SJSA1 (cell line): Measurements from ENCODE around the gene EXOC1L. TPM values are rescaled to one million over a fixed set of nuclear protein-coding genes. Genes with fewer than 3 reads are reported as not detected.

ENCODE experiments used
- DNase-seq, 2 experiments: peaks; one replicate each; pipeline ENCODE4 v3.0.0-alpha.2; 2015 to 2020; ENCODE audit warnings: low spot score in 2 of 2, low read depth in 1 of 2
- H3K27ac ChIP-seq: fragments of 250-450 bp; sonication (Bioruptor Pico); 2 replicates; pipeline ENCODE4 v1.5.1; 2020; ENCODE audit warnings: mild to moderate bottlenecking, moderate library complexity
- H3K27me3 ChIP-seq: fragments of 250-450 bp; sonication (Bioruptor Pico); replicated peaks from 2 replicates; pipeline ENCODE4 v1.5.1; 2020; ENCODE audit warnings: mild to moderate bottlenecking, moderate library complexity
- H3K36me3 ChIP-seq: fragments of 250-450 bp; sonication (Bioruptor Pico); 2 replicates; pipeline ENCODE4 v1.5.1; 2020; ENCODE audit warnings: mild to moderate bottlenecking
- H3K4me1 ChIP-seq: fragments of 250-450 bp; sonication (Bioruptor Pico); replicated peaks from 2 replicates; pipeline ENCODE4 v1.6.1; 2021; ENCODE audit warnings: mild to moderate bottlenecking
- H3K4me3 ChIP-seq: fragments of 250-450 bp; sonication (Bioruptor Pico); 2 replicates; pipeline ENCODE4 v1.5.1; 2020; ENCODE audit warnings: mild to moderate bottlenecking
- H3K9me3 ChIP-seq: fragments of 250-450 bp; sonication (Bioruptor Pico); replicated peaks from 2 replicates; pipeline ENCODE4 v1.5.1; 2020; ENCODE audit warnings: mild to moderate bottlenecking
- total RNA-seq: library from RNA; depleted of rRNA; stranded (reverse); fragments of >200 nt; shearing (Covaris generic); gene quantifications from 2 replicates; pipeline ENCODE4 v1.2.3, GENCODE V29; 2014

EXOC1L gene
- total RNA-seq, 1 experiment from 2014 or later, result not detected

GRCh38 chr4:55849724-55850123 is 30.1 kb downstream of the EXOC1L start:
- no peaks in the 10 kb centered on the region for H3K9me3 ChIP-seq
- no peak overlapping the region for H3K27ac ChIP-seq
- peaks cover 3% of the 10 kb centered on the region for H3K4me1 ChIP-seq
- no peaks in the 10 kb centered on the region for H3K36me3 ChIP-seq
- no peaks in the 10 kb centered on the region for H3K27me3 ChIP-seq
- no peak overlapping the region for H3K4me3 ChIP-seq
- DNase-seq, result no peak

DNA sequence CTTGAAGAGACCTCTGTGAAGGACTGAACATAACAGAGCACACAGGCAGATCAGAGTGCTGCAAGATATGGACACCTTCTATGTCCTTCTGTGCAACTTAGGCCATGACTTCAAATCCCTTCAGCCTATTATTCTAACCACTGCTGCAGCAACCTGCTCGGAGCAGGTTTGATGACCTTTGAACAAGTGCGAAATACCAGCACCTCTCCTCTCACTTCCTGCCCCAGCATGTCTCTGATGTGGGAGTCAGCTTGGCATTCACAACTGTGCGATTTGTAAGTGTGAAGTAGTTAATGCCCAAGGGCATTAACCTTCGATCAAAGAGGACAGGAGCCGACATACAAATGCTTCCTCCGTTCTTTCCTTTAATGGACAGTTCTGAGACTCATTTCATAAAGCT is 32.3 kb downstream of the EXOC1L start:
- Histone ChIP-seq H3K36me3 (no peaks in the 10 kb centered on the region), H3K4me3 (no peak overlapping the region), H3K9me3 (no peaks in the 10 kb centered on the region), H3K27me3 (no peaks in the 10 kb centered on the region), H3K4me1 (peaks cover 7% of the 10 kb centered on the region), H3K27ac (no peak overlapping the region)
- DNase-seq, result no peak

- Histone ChIP-seq H3K27me3 (no peaks in the 10 kb centered on the region), H3K9me3 (no peaks in the 10 kb centered on the region), H3K27ac (peak within 1 kb of the TSS; percentile 60), H3K4me1 (peaks cover 7% of the 10 kb centered on the region), H3K4me3 (peak within 1 kb of the TSS; percentile 73), H3K36me3 (0 out of 2 replicates have a peak, but pooled peaks cover 5% of the 10 kb centered on the region)
- DNase-seq, result peak; percentile 95 to 98
These were observed 34.0 kb downstream of the EXOC1L start, which contains the start of gene EXOC1 for GRCh38 chr4:55853484-55854046. Gene EXOC1, plus strand, starts transcription at chr4:55853648. Its CDS starts 4,676 bp downstream, at chr4:55858324.

DNA sequence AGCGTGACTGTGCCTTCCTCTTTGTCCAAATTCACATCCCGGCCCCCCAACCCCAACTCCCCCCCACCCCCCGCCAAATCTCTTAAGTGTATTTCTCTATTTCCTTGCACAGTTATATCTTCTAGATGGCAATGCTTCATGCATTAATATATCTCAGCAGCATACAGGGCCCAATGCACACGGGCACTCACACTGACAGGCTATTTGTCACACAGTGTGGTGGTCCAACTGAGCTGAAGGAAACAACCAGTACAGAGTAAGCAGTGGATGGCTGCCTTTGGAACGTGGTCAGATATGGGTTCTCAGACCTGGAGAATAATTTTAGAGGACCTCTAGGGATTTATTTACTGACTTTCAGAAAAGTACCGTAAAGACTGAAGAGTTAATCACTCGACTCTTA is 34.5 kb downstream of the EXOC1L start:
- Histone ChIP-seq H3K27ac (no peak overlapping the region), H3K4me1 (peaks cover 7% of the 10 kb centered on the region), H3K36me3 (0 out of 2 replicates have a peak, but pooled peaks cover 5% of the 10 kb centered on the region), H3K27me3 (no peaks in the 10 kb centered on the region), H3K4me3 (peak overlapping the region; percentile 73), H3K9me3 (no peaks in the 10 kb centered on the region)
- DNase-seq, result no peak

DNA sequence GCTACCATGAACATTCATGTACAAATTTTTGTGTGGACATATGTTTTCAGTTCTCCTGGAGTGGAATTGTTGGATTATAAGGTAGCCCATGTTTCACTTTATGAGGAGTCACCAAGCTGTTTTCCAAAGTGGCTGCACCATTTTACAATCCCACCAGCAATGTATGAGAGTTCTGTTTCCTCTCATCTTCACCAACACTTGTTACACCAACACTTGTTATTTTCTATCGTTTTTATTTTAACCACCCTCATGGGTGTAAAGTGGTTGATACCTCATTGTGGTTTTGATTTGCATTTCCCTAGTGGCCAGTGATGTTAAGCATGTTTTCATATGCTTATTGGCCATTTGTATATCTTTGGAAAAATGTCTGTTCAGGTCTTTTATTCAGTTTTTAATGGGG is 38.0 kb downstream of the EXOC1L start:
- H3K27me3 ChIP-seq, result no peaks in the 10 kb centered on the region
- H3K9me3 ChIP-seq, result no peaks in the 10 kb centered on the region
- no peak overlapping the region for H3K27ac ChIP-seq
- peaks cover 7% of the 10 kb centered on the region for H3K4me1 ChIP-seq
- DNase-seq, result no peak
- H3K36me3 ChIP-seq, result peaks cover 12% of the 10 kb centered on the region; the same call in 1 of the 2 replicates
- no peak overlapping the region for H3K4me3 ChIP-seq

- H3K27me3 ChIP-seq, result no peaks in the 10 kb centered on the region
- no peak for DNase-seq
- no peak overlapping the region for H3K4me3 ChIP-seq
- no peak overlapping the region for H3K27ac ChIP-seq
- H3K9me3 ChIP-seq, result no peaks in the 10 kb centered on the region
- peaks cover 12% of the 10 kb centered on the region; the same call in 1 of the 2 replicates for H3K36me3 ChIP-seq
- peaks cover 4% of the 10 kb centered on the region for H3K4me1 ChIP-seq
These were observed 40.1 kb downstream of the EXOC1L start for GRCh38 chr4:55859711-55860110.

DNA sequence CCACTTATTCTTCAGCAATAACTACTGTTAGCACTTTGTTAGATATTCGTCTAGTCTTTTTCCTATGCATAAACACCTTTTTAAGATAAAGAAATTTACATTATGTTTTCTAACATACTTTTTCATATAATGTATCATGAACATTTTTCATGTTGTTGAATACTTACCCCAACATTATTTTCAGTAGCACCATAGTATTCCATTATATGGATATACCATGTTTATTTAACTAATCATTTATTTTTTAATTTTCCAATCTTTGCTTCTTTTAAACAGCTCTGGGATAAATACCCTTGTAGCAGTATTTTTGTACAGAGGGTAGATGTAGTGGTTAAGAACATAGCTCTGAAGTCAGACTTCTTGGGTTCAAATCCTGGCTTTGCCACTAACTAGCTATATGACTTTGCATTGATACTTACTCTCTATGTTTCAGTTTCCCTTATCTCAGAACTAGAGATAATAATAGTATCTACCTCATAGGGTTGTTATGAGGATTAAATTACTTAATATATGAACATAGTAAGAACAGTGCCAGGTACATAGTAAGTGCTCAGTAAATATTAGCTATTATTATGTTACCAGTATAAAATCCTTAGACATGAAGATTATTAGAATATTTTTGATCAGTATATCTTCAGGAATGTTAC is 45.1 kb downstream of the EXOC1L start:
- H3K27ac ChIP-seq, result no peak overlapping the region
- H3K27me3 ChIP-seq, result no peaks in the 10 kb centered on the region
- H3K4me3 ChIP-seq, result no peak overlapping the region

GRCh38 chr4:55865228-55865806 is 45.7 kb downstream of the EXOC1L start:
- Histone ChIP-seq H3K4me1 (peaks cover 21% of the 10 kb centered on the region), H3K27me3 (no peaks in the 10 kb centered on the region), H3K9me3 (no peaks in the 10 kb centered on the region), H3K36me3 (peaks cover 17% of the 10 kb centered on the region), H3K27ac (no peak overlapping the region), H3K4me3 (no peak overlapping the region)
- peak in 1 of 2 experiments; percentile 12 for DNase-seq

More for the DNA sequence above, 45.1 kb downstream of the EXOC1L start:
- Histone ChIP-seq H3K36me3 (peaks cover 14% of the 10 kb centered on the region), H3K9me3 (no peaks in the 10 kb centered on the region), H3K4me1 (peaks cover 21% of the 10 kb centered on the region)
- DNase-seq, result no peak

GRCh38 chr4:55866290-55866907 is 46.8 kb downstream of the EXOC1L start:
- DNase-seq, result peak in 1 of 2 experiments; percentile 72
- Histone ChIP-seq H3K27ac (0 out of 2 replicates have a peak overlapping the region, but pooled peaks have one; percentile 16), H3K4me1 (peaks cover 21% of the 10 kb centered on the region), H3K27me3 (no peaks in the 10 kb centered on the region), H3K4me3 (no peak overlapping the region), H3K36me3 (peaks cover 22% of the 10 kb centered on the region), H3K9me3 (no peaks in the 10 kb centered on the region)

DNA sequence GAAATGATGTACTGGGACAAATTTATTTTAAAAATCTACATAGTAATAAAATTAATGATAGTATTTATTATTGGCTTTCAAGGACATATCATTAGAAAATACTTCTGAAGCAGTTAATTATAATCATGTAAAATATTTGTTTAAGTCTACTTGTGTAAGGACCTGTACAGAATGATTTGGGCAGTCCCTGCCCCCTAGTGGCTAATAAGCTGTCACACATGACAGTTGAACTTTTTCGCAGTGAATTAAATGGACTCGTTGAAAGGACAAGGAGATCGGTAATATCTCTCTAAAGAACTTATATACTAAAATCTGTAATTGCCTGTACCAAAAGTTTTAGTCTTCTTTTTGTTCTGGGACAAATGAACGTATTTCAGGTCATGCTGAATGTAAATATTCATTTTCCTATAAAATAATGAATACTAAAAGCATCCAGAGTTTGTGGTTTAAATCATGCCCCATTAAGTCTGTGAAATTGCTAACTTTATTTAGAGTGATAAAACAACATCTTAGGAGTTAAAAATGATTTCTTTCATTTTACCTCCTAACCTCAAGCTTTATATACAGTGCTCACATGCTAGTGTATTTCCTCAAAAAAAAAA is 47.5 kb downstream of the EXOC1L start:
- peak in 1 of 2 experiments; percentile 59 for DNase-seq
- Histone ChIP-seq H3K9me3 (no peaks in the 10 kb centered on the region), H3K27me3 (no peaks in the 10 kb centered on the region), H3K4me3 (no peak overlapping the region), H3K27ac (no peak overlapping the region), H3K4me1 (peaks cover 21% of the 10 kb centered on the region), H3K36me3 (peaks cover 28% of the 10 kb centered on the region)

DNA sequence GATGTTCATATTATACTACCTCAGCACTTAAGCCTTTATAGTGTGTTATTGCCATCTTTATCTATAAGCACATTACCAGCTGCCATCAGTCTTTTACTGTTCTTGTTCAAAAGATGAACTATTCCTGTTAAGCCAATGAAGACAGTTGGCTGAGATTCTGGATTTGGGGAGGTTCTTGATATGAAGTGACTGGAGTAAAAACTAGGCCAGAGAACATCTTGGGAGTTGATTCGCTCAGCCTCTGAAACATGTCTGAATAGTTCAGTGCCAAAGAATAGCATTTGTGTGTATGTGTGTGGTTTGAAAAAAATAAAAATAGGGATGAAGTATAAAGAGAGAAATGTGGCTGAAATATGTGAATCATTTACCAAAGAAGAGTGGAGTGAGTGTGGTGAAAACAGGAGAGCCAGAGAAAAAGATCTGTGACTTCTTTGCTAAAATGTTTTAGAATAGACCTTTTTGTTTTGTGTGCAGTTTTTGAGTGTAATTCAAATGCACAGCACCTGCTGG is 49.0 kb downstream of the EXOC1L start:
- no peak overlapping the region for H3K27ac ChIP-seq

DNA sequence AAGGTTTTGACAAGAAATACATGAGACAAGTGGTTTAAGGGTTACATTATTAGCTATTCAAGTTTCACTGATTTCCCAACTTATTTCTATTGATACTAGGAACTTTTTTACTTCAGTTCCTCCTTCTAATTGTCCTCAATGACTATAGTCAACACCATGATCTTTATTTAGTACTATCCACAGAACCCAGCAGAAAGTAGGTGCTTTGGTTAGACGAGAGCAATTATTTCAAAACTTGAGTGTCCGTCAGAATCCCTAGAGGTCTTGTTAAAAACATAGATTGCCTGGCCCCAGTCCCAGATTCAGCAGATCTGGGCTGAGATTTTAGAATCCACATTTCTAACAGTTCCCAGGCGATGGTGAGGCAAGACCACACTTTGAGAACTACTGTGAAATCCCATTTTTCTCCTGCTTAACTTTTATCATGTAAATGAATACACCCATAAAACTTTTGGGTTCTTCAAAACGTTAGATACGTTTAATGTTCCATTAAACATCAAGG is 51.8 kb downstream of the EXOC1L start:
- Histone ChIP-seq H3K4me1 (peaks cover 9% of the 10 kb centered on the region), H3K9me3 (no peaks in the 10 kb centered on the region), H3K27me3 (no peaks in the 10 kb centered on the region), H3K36me3 (peaks cover 38% of the 10 kb centered on the region), H3K27ac (no peak overlapping the region), H3K4me3 (no peak overlapping the region)
- DNase-seq, result no peak

More for the DNA sequence above, 49.0 kb downstream of the EXOC1L start:
- Histone ChIP-seq H3K4me1 (peaks cover 21% of the 10 kb centered on the region), H3K4me3 (no peak overlapping the region), H3K27me3 (no peaks in the 10 kb centered on the region), H3K9me3 (no peaks in the 10 kb centered on the region), H3K36me3 (peaks cover 37% of the 10 kb centered on the region)
- DNase-seq, result no peak

GRCh38 chr4:55874831-55875230 is 55.2 kb downstream of the EXOC1L start:
- Histone ChIP-seq H3K27ac (no peak overlapping the region), H3K4me3 (no peak overlapping the region), H3K27me3 (no peaks in the 10 kb centered on the region), H3K9me3 (no peaks in the 10 kb centered on the region), H3K36me3 (peaks cover 49% of the 10 kb centered on the region), H3K4me1 (no peaks in the 10 kb centered on the region)
- DNase-seq, result no peak
